Measurements from ENCODE around the gene CELA2B. TPM values are rescaled to one million over a fixed set of nuclear protein-coding genes. Genes with fewer than 3 reads are reported as not detected.
"Not testable (repeated sequence)": the region's sequence is repeated elsewhere in the genome, so short reads cannot be mapped to it uniquely, and the experiment has no call there.

CELA2B gene
- polyA plus RNA-seq, 10 donors, result 1.3 to 5.5 (median 3.1) TPM

- DNase-seq, result no peak
Observed at GRCh38 chr1:15444468-15445389, 31.2 kb upstream of the CELA2B start.

DNA sequence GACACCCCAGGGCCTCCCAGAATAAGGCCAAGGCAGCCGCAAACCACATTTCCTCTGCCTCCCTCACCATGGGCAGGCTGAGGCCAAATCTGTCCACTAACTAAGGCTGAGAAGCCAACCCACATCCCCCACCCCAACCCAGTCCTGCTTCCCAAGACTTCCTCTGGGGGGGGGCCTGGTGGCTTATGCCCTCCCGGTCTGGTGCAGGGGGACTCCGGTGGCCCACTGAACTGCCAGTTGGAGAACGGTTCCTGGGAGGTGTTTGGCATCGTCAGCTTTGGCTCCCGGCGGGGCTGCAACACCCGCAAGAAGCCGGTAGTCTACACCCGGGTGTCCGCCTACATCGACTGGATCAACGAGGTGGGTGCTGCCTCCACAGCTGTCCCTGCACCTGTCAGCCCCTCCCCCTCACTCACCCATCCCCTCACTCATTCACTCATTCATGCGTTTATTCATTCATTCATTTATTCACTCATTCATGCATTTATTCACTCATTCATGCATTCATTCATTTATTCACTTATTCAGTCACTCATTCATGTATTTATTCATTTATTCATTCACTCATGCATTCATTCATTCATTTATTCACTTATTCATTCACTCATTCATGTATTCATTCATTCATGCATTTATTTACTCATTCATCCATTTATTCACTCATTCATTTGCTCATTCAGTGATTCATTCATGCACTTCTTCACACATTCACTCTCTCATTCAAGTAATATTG, 30.3 kb upstream of the CELA2B start:
- no peak for DNase-seq

DNA sequence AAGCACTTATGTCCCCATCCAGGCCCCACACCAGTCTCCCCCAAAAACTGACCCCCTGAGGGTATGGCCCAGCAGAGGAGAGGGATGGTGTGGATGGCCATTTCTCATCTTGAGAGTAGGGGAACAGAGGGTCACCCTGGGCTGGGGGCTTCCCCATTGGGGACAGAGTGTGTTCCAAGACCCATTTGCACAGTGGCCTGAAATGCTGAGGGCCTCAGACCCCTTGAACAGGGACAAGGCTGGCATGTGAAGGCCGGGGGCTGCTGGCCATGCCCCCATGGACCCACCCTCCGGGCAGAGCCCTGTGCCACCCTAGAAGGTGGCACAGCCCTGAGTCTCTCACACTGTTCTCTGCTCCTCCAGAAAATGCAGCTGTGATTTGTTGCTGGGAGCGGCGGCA, 29.7 kb upstream of the CELA2B start:
- DNase-seq, result no peak

GRCh38 chr1:15448877-15449462, 26.9 kb upstream of the CELA2B start:
- no peak for DNase-seq

GRCh38 chr1:15449567-15449966, 26.3 kb upstream of the CELA2B start:
- no peak for DNase-seq

DNA sequence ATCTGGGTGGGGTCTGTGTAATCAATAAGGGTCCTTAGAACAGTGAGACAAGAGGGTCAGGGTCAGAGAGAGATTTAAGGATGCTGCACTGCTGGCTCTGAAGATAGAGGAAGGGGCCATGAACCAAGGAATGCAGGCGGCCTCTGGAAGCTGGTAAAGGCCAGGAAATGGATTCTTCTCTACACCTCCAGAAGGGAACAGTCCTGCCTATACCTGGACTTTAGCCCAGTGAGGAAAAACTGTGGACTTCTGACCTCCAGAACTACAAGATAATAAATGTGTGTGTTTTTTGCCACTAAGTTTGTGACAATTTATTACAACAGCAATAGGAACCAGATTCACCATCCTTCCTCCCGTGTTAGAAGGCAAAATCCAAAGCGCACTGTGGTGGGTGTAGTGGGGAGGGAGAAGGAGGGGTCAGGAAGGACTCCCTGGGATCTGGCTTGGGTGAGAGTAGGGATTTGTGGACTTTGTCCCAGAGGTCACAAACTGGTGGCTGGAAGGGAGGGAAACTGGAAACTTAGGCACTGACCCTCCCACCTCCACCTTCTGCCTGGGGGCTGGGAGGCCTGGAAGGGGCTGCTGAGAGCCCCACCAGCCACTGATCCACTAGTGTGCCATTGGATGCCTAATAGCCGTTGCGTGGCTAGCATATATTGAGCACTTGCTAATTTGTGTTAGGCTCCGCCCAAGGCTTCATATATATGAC, 24.7 kb upstream of the CELA2B start:
- no peak for DNase-seq

DNA sequence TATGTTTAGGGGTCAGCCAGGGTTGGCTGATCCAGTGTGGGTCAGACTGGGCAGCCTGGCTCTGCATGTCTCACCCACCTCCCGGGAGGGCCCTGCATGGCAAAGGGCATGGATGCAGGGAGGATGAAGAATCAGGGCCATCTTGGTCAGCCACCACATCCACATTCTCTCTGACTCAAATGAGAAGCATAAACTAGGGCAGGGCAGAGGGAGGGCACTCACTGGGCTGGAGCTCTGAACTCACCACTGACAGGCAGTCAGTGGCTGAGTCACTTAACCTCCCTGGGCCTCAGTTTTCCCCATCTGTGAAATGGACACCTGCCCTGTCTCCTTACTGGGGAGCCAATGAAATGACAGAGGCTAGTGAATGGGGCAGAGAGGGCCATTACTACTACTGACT, 23.7 kb upstream of the CELA2B start:
- no peak for DNase-seq

GRCh38 chr1:15452866-15453571, 22.9 kb upstream of the CELA2B start:
- no peak for DNase-seq

DNA sequence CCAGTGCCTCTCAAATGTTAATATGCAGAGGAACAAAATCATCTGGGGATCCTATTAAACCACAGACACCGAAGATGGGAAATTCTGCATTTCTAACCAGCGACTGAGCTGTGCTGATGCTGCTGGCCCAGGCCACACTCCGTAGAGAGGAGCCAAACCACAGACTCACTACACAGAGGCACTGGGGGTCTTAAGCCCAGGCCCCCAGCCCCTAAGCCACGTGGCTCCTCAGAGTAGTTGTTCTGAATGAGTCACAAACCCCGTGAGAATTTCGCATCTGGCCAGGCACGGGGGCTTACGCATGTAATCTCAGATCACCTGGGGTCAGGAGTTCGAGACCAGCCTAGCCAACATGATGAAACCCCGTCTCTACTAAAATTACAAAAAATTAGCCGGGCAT, 22.2 kb upstream of the CELA2B start:
- DNase-seq, result no peak

DNA sequence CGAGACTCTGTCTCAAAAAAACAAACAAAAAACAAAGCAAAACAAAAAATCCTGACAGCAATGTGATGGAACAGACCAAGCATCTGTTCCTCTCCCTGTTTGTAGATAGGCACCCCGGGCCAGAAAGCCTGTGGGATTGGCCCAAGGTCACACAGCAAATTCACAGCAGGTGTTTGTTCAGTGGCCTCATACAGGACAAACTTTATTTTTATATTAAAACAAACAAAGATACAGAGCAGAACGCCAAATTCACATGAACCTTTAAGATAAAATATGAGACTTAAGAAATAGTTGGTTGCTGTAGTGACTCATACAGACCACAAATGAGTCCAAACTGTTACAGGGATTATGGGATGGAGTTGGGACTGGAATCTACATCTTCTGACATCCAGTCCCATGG, 21.6 kb upstream of the CELA2B start:
- DNase-seq, result no peak

GRCh38 chr1:15455522-15455921, 20.4 kb upstream of the CELA2B start:
- no peak for DNase-seq

DNA sequence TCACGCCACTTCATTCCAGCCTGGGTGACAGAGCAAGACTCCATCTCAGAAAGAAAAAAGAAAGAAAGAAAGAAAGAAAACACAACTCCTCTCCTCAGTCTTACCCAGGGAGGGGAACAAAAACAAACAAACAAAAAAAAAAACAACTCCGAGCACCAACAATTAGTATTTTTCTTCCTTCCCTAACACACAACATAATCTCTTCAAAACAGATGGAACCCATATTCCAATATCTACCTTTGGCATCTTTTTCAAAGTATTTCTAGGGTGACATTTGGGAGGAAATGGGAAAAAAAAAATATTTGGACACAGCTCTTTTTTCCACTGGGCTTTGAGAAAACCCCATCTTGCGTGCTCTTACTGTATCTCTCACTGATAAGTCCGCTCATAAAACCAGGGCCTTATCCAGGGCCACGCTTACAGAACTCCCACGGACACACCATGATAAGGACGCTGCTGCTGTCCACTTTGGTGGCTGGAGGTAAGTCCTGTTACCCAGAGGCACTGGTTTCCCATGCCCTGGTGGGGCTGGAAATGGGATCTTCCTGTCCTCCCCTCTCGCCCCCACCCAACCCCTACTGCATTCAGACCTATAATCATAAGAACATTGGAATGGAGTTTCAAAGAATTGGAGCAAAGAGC, 19.5 kb upstream of the CELA2B start, which contains the start of gene CELA2A:
TSS of gene CELA2A (plus strand) at position 420 of the 642 bp plus-strand sequence. CDS start at position 442, 22 bp downstream.
- DNase-seq, result no peak

DNA sequence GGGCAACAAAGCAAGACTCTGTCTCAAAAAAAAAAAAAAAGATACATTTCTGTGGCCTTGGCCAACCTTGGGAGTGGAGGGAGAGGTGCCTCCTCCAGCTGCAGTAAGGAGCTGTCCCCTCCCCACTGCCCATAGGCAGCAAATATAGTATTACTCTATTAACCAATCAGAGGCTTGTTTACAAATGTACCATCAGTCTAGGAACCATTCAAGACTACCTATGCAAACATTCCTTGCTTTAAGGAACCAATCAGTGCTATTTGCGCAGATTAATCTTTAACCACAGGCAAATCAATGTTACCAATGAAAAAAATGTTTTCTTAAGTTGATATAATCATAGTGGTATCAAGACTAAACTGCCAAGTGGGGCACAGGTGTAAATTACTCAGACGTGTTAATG, 18.3 kb upstream of the CELA2B start:
- no peak for DNase-seq

DNA sequence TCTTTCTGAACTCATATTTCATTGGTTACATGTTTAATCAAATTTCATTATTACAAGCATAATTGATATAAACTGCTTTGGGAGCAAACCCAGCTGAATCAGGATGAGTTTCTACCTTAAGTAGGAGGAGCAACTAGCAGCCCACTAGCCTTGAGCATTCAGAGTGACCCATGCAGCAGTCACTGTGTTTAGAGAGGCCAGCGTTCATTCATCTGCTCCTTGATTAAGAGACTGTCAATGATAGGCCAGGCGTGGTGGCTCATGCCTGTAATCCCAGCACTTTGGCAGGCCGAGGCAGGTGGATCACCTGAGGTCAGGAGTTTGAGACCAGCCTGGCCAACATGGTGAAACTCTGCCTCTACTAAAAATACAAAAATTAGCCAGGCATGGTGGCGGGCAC, 17.5 kb upstream of the CELA2B start:
- DNase-seq, result not testable (repeated sequence)

- no peak for DNase-seq
Observed at GRCh38 chr1:15459771-15460707, 15.9 kb upstream of the CELA2B start.

DNA sequence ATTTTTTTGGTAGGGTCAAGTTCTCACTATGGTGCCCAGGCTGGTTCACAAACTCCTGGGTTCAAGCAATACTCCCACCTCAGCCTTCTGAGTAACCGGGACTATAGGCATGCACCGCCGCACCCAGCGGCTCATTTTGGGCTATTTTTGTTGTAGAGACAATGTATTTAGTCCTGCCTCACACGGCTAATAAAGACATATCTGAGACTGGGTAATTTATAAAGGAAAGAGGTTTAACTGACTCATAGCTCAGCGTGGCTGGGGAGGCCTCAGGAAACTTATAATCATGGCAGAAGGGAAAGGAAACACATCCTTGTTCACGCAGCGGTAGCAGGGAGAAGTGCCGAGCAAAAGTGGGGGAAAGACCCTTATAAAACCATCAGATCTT, 15.2 kb upstream of the CELA2B start:
- no peak for DNase-seq

DNA sequence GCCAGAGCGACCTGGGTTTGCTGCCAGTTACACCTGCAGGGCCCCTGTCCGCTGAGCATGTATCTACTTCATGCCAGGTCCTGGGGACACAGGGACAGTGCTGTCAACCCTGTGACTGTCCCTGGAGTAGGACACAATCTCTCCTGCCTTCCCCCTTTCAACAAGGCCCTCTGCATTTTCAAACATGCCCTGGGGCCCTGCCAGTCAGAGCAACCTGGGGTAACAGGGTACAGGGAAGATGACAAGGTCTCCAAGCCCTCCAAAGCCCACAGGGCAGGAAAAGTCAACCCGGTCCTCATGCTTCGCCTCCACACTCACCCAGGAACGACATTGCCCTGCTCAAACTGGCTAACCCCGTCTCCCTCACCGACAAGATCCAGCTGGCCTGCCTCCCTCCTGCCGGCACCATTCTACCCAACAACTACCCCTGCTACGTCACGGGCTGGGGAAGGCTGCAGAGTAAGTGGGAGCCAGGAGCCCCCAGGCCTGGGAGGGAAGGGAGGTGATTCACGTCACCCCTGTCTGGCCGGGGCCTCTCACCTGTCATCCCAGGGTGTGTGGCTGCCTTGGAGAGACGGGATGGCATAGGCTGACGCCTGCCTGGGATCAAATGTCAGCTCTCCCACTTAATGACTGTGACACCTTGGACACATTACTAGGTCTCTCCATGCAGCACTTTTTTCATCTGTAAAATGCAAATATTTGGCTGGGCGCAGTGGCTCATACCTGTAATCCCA, 12.7 kb upstream of the CELA2B start:
- DNase-seq, result not testable (repeated sequence)

DNA sequence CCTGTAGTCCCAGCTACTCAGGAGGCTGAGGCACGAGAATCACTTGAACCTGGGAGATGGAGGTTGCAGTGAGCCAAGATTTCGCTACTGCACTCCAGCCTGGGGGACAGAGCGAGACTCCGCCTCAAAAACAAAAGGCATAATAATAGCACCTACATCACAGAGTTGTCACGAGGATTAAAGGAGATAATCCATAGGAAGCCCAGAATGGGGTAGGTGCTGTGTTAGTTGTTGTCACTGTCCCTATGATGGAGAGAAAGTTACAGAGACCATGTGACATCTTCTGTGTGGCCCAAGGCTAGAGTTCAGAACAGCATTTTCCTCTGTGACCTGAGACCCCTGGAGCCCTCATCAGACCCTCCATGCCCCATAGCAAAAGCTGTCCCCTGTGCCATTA, 12.0 kb upstream of the CELA2B start:
- DNase-seq, result not testable (repeated sequence)

GRCh38 chr1:15465674-15466073, 10.2 kb upstream of the CELA2B start:
- DNase-seq, result no peak
